Panc1 (cell line): ENCODE measurements around the gene ANO2.

Experiments used
- POLR2AphosphoS5 ChIP-seq: IDR thresholded peaks from 2 replicates; pipeline ENCODE4 v1.6.1; 2012; ENCODE audit warnings: mild to moderate bottlenecking, low read depth, low read length, moderate library complexity
- SIN3A ChIP-seq: IDR thresholded peaks from 2 replicates; pipeline ENCODE4 v1.6.1; 2012; ENCODE audit warnings: low read depth, mild to moderate bottlenecking, low read length, moderate library complexity, borderline replicate concordance; ENCODE audit not compliant: insufficient read depth
- TF ChIP-seq, protein P1 (sequence below): fragments of 450-650 bp; IDR thresholded peaks from 2 replicates; pipeline ENCODE4 v1.5.1; 2017; ENCODE audit warnings: mild to moderate bottlenecking

DNA sequence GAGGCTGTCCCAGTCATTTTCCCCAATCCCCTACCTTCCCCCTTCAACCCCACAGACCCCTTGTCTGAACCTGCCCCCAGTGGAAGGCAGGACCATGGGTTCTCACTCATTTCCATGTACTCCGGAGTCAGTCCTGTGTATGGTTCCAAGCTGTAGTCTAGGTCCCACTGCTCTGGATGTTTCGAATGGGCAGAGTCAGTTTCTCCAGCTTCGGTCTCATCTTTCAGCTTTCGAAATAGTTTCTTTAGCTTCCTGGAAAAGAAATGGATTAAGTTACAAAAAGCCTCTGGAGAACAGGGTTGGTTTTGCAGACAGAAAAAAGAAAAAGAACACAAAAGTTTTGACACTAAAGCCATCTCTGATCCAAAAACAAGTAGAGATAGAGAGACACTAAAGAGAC is 345.7 kb downstream of the ANO2 start:
- TF ChIP-seq, protein P1, sequence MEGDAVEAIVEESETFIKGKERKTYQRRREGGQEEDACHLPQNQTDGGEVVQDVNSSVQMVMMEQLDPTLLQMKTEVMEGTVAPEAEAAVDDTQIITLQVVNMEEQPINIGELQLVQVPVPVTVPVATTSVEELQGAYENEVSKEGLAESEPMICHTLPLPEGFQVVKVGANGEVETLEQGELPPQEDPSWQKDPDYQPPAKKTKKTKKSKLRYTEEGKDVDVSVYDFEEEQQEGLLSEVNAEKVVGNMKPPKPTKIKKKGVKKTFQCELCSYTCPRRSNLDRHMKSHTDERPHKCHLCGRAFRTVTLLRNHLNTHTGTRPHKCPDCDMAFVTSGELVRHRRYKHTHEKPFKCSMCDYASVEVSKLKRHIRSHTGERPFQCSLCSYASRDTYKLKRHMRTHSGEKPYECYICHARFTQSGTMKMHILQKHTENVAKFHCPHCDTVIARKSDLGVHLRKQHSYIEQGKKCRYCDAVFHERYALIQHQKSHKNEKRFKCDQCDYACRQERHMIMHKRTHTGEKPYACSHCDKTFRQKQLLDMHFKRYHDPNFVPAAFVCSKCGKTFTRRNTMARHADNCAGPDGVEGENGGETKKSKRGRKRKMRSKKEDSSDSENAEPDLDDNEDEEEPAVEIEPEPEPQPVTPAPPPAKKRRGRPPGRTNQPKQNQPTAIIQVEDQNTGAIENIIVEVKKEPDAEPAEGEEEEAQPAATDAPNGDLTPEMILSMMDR = no peak
- TF ChIP-seq SIN3A (no peak), POLR2AphosphoS5 (no peak)
